MCF 10A (cell line): Measurements from ENCODE around the gene ATRN. TPM values are rescaled to one million over a fixed set of nuclear protein-coding genes. Genes with fewer than 3 reads are reported as not detected.
"Not testable (repeated sequence)": the region's sequence is repeated elsewhere in the genome, so short reads cannot be mapped to it uniquely, and the experiment has no call there.

Experiments
- BruUV-seq: library from RNA; stranded (reverse); fragments of 400-500 nt; replicated peaks from 2 replicates; lab custom pipeline; 2021; lab: Mats Ljungman, UMichigan
- CTCF ChIA-PET: fragments of 300-600 bp; sonication (Branson Sonifier 250); formaldehyde crosslinking; extraction: SDS; loops from one replicate; lab custom pipeline; 2021; ENCODE audit warnings: antibody characterized with exemption, inconsistent platforms; lab: Yijun Ruan, JAX
- POLR2A ChIA-PET: fragments of 300-600, 350-650 bp; sonication (Branson Sonifier 250); formaldehyde crosslinking; extraction: SDS; loops from one replicate; lab custom pipeline; 2020; ENCODE audit warnings: antibody characterized with exemption, inconsistent platforms; lab: Yijun Ruan, JAX
- DNase-seq: peaks from one replicate; pipeline ENCODE4 v3.0.0-alpha.2; 2018; ENCODE audit not compliant: unreplicated experiment
- H3K27ac Mint-ChIP-seq: one replicate; pipeline ENCODE4 v1.8.0; 2022; ENCODE audit warnings: mild to moderate bottlenecking, low read depth, mixed read lengths; ENCODE audit not compliant: unreplicated experiment
- H3K27me3 Mint-ChIP-seq: one replicate; pipeline ENCODE4 v1.8.0; 2022; ENCODE audit warnings: mixed read lengths; ENCODE audit not compliant: insufficient read depth, unreplicated experiment
- H3K36me3 Mint-ChIP-seq: one replicate; pipeline ENCODE4 v1.8.0; 2022; ENCODE audit warnings: mild to moderate bottlenecking, moderate library complexity, mixed read lengths; ENCODE audit not compliant: insufficient read depth, unreplicated experiment
- H3K4me1 Mint-ChIP-seq: one replicate; pipeline ENCODE4 v1.8.0; 2022; ENCODE audit warnings: mixed read lengths; ENCODE audit not compliant: insufficient read depth, unreplicated experiment
- H3K4me3 Mint-ChIP-seq: one replicate; pipeline ENCODE4 v1.8.0; 2022; ENCODE audit warnings: mild to moderate bottlenecking, moderate library complexity, mixed read lengths; ENCODE audit not compliant: unreplicated experiment
- H3K9me3 Mint-ChIP-seq: one replicate; pipeline ENCODE4 v1.8.0; 2022; ENCODE audit warnings: mixed read lengths; ENCODE audit not compliant: unreplicated experiment
- CTCF ChIP-seq: fragments of 200-600 bp; IDR thresholded peaks from one replicate; pipeline ENCODE4 v1.8.0; 2022; ENCODE audit warnings: antibody characterized with exemption, mild to moderate bottlenecking; ENCODE audit not compliant: unreplicated experiment
- intact Hi-C: fragments of 100-400 bp; cut with micrococcal nuclease; formaldehyde crosslinking; loops from 2 replicates; pipeline ENCODE4 v1.14.1; 2022
- total RNA-seq: library from RNA; stranded (reverse); gene quantifications from 2 replicates; pipeline ENCODE4 v1.2.3, GENCODE V29; 2022

Gene ATRN
- total RNA-seq, 1 experiment from 2014 or later, result 29.7 TPM

GRCh38 chr20:3510110-3510509 lies 39.3 kb downstream of the ATRN start:
- Mint-ChIP-seq H3K36me3 (peaks cover 6% of the 10 kb centered on the region), H3K27me3 (no peaks in the 10 kb centered on the region), H3K27ac (no peak overlapping the region), H3K4me3 (no peak overlapping the region), H3K4me1 (no peaks in the 10 kb centered on the region), H3K9me3 (no peaks in the 10 kb centered on the region)
- CTCF ChIA-PET, result interaction anchor here (1.0 kb wide), 1 partner anchor 17 kb away, joined by 3 read pairs; no protein-coding TSS in a partner anchor
- no TSS peak for BruUV-seq
- no peak for TF ChIP-seq CTCF
- intact Hi-C loops, result no loop called here
- no peak for DNase-seq
- POLR2A ChIA-PET, result no interaction called here

DNA sequence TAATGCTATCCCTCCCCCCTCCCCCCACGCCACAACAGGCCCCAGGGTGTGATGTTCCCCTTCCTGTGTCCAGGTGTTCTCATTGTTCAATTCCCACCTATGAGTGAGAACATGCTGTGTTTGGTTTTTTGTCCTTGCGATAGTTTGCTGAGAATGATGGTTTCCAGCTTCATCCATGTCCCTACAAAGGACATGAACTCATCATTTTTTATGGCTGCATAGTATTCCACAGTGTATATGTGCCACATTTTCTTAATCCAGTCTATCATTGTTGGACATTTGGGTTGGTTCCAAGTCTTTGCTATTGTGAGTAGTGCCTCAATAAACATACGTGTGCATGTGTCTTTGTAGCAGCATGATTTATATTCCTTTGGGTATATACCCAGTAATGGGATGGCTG lies 41.4 kb downstream of the ATRN start:
- POLR2A ChIA-PET, result interaction anchor here (1.3 kb wide), 1 partner anchor 32 kb away, joined by 4 read pairs; no protein-coding TSS in a partner anchor
- DNase-seq, H3K27me3 Mint-ChIP-seq, intact Hi-C loops, H3K4me3 Mint-ChIP-seq, H3K36me3 Mint-ChIP-seq, H3K27ac Mint-ChIP-seq, H3K9me3 Mint-ChIP-seq, CTCF ChIA-PET, H3K4me1 Mint-ChIP-seq, BruUV-seq: not testable (repeated sequence)

DNA sequence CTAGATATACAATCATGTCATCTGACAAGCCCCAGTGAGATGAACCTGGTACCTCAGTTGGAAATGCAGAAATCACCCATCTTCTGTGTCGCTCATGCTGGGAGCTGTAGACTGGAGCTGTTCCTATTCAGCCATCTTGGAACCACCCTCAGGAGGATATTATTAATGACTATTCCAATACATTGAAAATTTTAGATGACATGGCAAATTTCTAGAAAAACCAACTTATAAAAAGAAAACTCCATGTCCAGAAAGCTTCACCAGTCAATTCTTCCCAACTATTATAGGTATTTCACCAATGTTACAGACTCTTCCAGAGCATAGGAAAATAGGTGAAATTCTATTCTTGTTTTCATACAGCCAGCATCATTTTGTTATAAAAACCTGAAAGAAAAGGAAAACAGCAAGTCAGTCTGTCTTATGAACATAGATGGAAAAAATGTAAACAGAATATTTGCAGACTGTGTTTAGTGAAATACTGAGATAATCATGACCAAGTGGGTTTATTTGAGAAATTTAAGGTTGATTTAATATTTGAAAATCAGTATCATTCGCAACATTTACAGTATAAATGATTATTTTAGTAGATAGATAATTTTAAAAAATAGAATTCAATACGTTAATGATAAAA lies 43.3 kb downstream of the ATRN start:
- peaks cover 6% of the 10 kb centered on the region for H3K36me3 Mint-ChIP-seq

GRCh38 chr20:3515379-3516170 lies 44.8 kb downstream of the ATRN start:
- ChIA-PET CTCF (interaction anchor here (0.7 to 1.2 kb wide), 4 partner anchors 117 to 235 kb away, joined by 3 to 4 read pairs (median 3); no protein-coding TSS in a partner anchor), POLR2A (interaction anchor here (0.9 to 1.8 kb wide), 3 partner anchors 29 to 107 kb away, joined by 3 to 5 read pairs (median 4); no protein-coding TSS in a partner anchor)
- peaks cover 12% of the 10 kb centered on the region for H3K36me3 Mint-ChIP-seq
- H3K4me1 Mint-ChIP-seq, result no peaks in the 10 kb centered on the region
- intact Hi-C loops, result no loop called here
- no peak overlapping the region for H3K27ac Mint-ChIP-seq
- DNase-seq, result no peak
- H3K27me3 Mint-ChIP-seq, result no peaks in the 10 kb centered on the region
- H3K4me3 Mint-ChIP-seq, result no peak overlapping the region
- BruUV-seq, result no TSS peak
- H3K9me3 Mint-ChIP-seq, result no peaks in the 10 kb centered on the region
- TF ChIP-seq CTCF, result no peak

More for the DNA sequence above, 43.3 kb downstream of the ATRN start:
- no peaks in the 10 kb centered on the region for H3K27me3 Mint-ChIP-seq
- no peak for DNase-seq
- TF ChIP-seq CTCF, result no peak
- no peaks in the 10 kb centered on the region for H3K9me3 Mint-ChIP-seq
- intact Hi-C loops, result no loop called here
- ChIA-PET CTCF (interaction anchor here (0.9 kb wide), 1 partner anchor 196 kb away, joined by 4 read pairs; no protein-coding TSS in a partner anchor), POLR2A (no interaction called here)
- no peaks in the 10 kb centered on the region for H3K4me1 Mint-ChIP-seq
- no peak overlapping the region for H3K27ac Mint-ChIP-seq
- H3K4me3 Mint-ChIP-seq, result no peak overlapping the region
- BruUV-seq, result no TSS peak
